Measurements from ENCODE around the gene HIF3A.
A peak's percentile ranks its signal among the peaks of the same experiment; 100 is the strongest.

DNA sequence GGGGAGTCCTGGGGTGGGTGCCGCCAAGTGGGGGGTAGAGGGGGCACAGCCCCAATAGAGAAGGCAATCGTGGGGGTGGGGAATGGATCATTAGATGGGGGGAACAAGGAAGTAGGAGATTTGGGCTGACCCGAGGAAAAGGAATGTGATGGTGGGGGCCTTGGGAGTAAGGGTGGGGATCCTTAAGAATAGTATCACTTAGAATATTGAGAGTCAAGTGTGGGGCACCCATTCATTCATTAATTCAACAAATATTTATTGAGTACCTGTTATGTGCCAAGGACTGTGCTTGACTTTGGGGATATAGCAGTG, 50.7 kb downstream of the HIF3A start:
- TF ChIP-seq, protein P1, sequence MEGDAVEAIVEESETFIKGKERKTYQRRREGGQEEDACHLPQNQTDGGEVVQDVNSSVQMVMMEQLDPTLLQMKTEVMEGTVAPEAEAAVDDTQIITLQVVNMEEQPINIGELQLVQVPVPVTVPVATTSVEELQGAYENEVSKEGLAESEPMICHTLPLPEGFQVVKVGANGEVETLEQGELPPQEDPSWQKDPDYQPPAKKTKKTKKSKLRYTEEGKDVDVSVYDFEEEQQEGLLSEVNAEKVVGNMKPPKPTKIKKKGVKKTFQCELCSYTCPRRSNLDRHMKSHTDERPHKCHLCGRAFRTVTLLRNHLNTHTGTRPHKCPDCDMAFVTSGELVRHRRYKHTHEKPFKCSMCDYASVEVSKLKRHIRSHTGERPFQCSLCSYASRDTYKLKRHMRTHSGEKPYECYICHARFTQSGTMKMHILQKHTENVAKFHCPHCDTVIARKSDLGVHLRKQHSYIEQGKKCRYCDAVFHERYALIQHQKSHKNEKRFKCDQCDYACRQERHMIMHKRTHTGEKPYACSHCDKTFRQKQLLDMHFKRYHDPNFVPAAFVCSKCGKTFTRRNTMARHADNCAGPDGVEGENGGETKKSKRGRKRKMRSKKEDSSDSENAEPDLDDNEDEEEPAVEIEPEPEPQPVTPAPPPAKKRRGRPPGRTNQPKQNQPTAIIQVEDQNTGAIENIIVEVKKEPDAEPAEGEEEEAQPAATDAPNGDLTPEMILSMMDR (conservative IDR thresholded peaks at IDR 0.05): peak; percentile 67
- TF ChIP-seq EZH2 (IDR thresholded peaks at IDR 0.05; ENCODE audit: low read depth): no peak

All from PC-9 (cell line).